KMS-11 (cell line): Measurements from ENCODE around the gene PAX8.
A peak's percentile ranks its signal among the peaks of the same experiment; 100 is the strongest.
"Not testable (repeated sequence)": the region's sequence is repeated elsewhere in the genome, so short reads cannot be mapped to it uniquely, and the experiment has no call there.

ENCODE experiments used
- H2AFZ ChIP-seq: fragments of 200-600 bp; sonication (generic); 2 replicates; pipeline ENCODE4 v1.6.1; 2016; ENCODE audit warnings: antibody characterized with exemption, mixed run types, low read depth
- H3K27ac ChIP-seq: fragments of 200-600 bp; sonication (generic); 2 replicates; pipeline ENCODE4 v1.6.1; 2016; ENCODE audit warnings: mild to moderate bottlenecking, mixed run types
- H3K27me3 ChIP-seq: fragments of 200-600 bp; sonication (generic); 2 replicates; pipeline ENCODE4 v1.6.1; 2017; ENCODE audit warnings: mild to moderate bottlenecking, low read depth, mixed run types, moderate library complexity; ENCODE audit not compliant: insufficient read depth
- H3K36me3 ChIP-seq: fragments of 200-600 bp; sonication (generic); 2 replicates; pipeline ENCODE4 v1.6.1; 2017; ENCODE audit warnings: mild to moderate bottlenecking, mixed run types; ENCODE audit not compliant: insufficient read depth
- H3K4me1 ChIP-seq: fragments of 200-600 bp; sonication (generic); 2 replicates; pipeline ENCODE4 v1.6.1; 2016; ENCODE audit warnings: mild to moderate bottlenecking, low read depth, mixed run types; ENCODE audit not compliant: poor library complexity, severe bottlenecking
- H3K4me2 ChIP-seq: fragments of 200-600 bp; sonication (generic); 2 replicates; pipeline ENCODE4 v1.7.0; 2016; ENCODE audit warnings: mild to moderate bottlenecking, mixed run types
- H3K4me3 ChIP-seq: fragments of 200-600 bp; sonication (generic); IDR thresholded peaks from 2 replicates; pipeline ENCODE4 v1.6.1; 2017; ENCODE audit warnings: low read depth, low read length, mixed read lengths; ENCODE audit not compliant: insufficient read depth
- H3K79me2 ChIP-seq: fragments of 200-600 bp; sonication (generic); 2 replicates; pipeline ENCODE4 v1.6.1; 2016; ENCODE audit warnings: low read depth, mixed run types; ENCODE audit not compliant: insufficient read depth
- H3K9ac ChIP-seq: fragments of 200-600 bp; sonication (generic); 2 replicates; pipeline ENCODE4 v1.6.1; 2016; ENCODE audit warnings: mild to moderate bottlenecking, mixed run types
- H4K20me1 ChIP-seq: fragments of 200-600 bp; sonication (generic); 2 replicates; pipeline ENCODE4 v1.6.1; 2016; ENCODE audit warnings: mild to moderate bottlenecking, mixed run types; ENCODE audit not compliant: insufficient read depth
- CTCF ChIP-seq: fragments of 200-600 bp; sonication (generic); conservative IDR thresholded peaks from 2 replicates; pipeline ENCODE4 v1.6.1; 2017; ENCODE audit warnings: low read depth, mild to moderate bottlenecking, antibody characterized with exemption, low read length, moderate library complexity, mixed read lengths

The PAX8 gene

GRCh38 chr2:113278742-113279139, at the start of gene PAX8:
Gene PAX8, minus strand, starts transcription at chr2:113278921. Its CDS starts 527 bp downstream, at chr2:113278394.
- Histone ChIP-seq H3K4me1 (no peaks in the 10 kb centered on the region), H3K4me3 (no peak within 1 kb of the TSS), H3K36me3 (no peaks in the 10 kb centered on the region), H3K27me3 (no peaks in the 10 kb centered on the region), H3K9ac (no peak within 1 kb of the TSS), H3K4me2 (no peak within 1 kb of the TSS), H2AFZ (no peak within 1 kb of the TSS), H3K79me2 (no peaks in the 10 kb centered on the region), H4K20me1 (no peaks in the 10 kb centered on the region), H3K27ac (no peak within 1 kb of the TSS)
- no peak for TF ChIP-seq CTCF

GRCh38 chr2:113328043-113328442, 49.3 kb upstream of the PAX8 start:
- Histone ChIP-seq H3K27ac (no peak overlapping the region), H2AFZ (no peak overlapping the region), H3K36me3 (no peaks in the 10 kb centered on the region), H4K20me1 (no peaks in the 10 kb centered on the region), H3K9ac (no peak overlapping the region), H3K4me1 (no peaks in the 10 kb centered on the region), H3K27me3 (no peaks in the 10 kb centered on the region), H3K4me2 (no peak overlapping the region), H3K79me2 (no peaks in the 10 kb centered on the region), H3K4me3 (no peak overlapping the region)
- no peak for TF ChIP-seq CTCF

GRCh38 chr2:113325161-113325731, 46.5 kb upstream of the PAX8 start:
- H2AFZ ChIP-seq = peak overlapping the region; percentile 18; the same call in 1 of the 2 replicates
- not testable (repeated sequence) for H3K4me2 ChIP-seq, H3K27me3 ChIP-seq, H4K20me1 ChIP-seq, H3K4me1 ChIP-seq, H3K4me3 ChIP-seq, H3K9ac ChIP-seq, H3K36me3 ChIP-seq, H3K27ac ChIP-seq, H3K79me2 ChIP-seq

- Histone ChIP-seq H3K79me2 (no peaks in the 10 kb centered on the region), H3K36me3 (no peaks in the 10 kb centered on the region), H3K27me3 (no peaks in the 10 kb centered on the region), H3K9ac (no peak overlapping the region), H3K4me1 (no peaks in the 10 kb centered on the region), H3K4me2 (no peak overlapping the region), H4K20me1 (no peaks in the 10 kb centered on the region), H2AFZ (peak overlapping the region; percentile 38), H3K4me3 (no peak overlapping the region), H3K27ac (no peak overlapping the region)
- no peak for TF ChIP-seq CTCF
Observed at GRCh38 chr2:113324684-113325160, 46.0 kb upstream of the PAX8 start.

GRCh38 chr2:113323129-113323528, 44.4 kb upstream of the PAX8 start:
- not testable (repeated sequence) for H4K20me1 ChIP-seq, H3K27me3 ChIP-seq, H3K27ac ChIP-seq, H3K79me2 ChIP-seq, H3K4me1 ChIP-seq, H3K4me2 ChIP-seq, H3K9ac ChIP-seq, H3K36me3 ChIP-seq, H2AFZ ChIP-seq, H3K4me3 ChIP-seq

- not testable (repeated sequence) for H3K9ac ChIP-seq, H3K4me3 ChIP-seq, H3K4me2 ChIP-seq, H4K20me1 ChIP-seq, H3K79me2 ChIP-seq, H3K27me3 ChIP-seq, H3K4me1 ChIP-seq, H2AFZ ChIP-seq, H3K27ac ChIP-seq, H3K36me3 ChIP-seq
Observed at GRCh38 chr2:113320106-113320505, 41.4 kb upstream of the PAX8 start.

- H3K4me1 ChIP-seq, H3K4me2 ChIP-seq, H2AFZ ChIP-seq, H3K27me3 ChIP-seq, H3K27ac ChIP-seq, H3K79me2 ChIP-seq, H3K9ac ChIP-seq, H4K20me1 ChIP-seq, H3K36me3 ChIP-seq, H3K4me3 ChIP-seq: not testable (repeated sequence)
Observed at GRCh38 chr2:113318941-113319340, 40.2 kb upstream of the PAX8 start.
